NCI-H2227 (cell line): ENCODE data around the gene KMT2E.
"Not testable (repeated sequence)": the region's sequence is repeated elsewhere in the genome, so short reads cannot be mapped to it uniquely, and the experiment has no call there.

Experiments
- DNase-seq: peaks from one replicate; lab custom pipeline; 2025; ENCODE audit not compliant: unreplicated experiment; lab: John Stamatoyannopoulos, UW

KMT2E gene

DNA sequence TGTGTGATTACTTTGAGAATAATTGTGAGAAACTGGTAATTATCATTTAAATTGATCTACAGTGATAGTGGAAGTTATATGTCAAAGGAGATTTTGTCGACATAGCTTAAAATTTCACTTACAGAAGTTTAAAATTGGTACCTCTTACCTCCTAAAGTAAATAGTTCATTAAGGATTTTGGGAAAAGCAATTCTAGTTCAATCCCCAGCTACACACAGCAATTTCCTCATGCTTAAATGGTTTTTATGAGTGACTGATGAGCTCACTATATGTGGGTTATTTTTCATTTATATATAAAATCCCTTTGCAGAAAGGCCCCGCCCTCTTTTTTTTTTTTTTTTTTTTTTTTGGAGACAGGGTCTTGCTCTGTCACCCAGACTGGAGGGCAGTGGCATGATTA is 12.7 kb downstream of the KMT2E start:
- no peak for DNase-seq

GRCh38 chr7:105027176-105027853 is 13.3 kb downstream of the KMT2E start:
- no peak for DNase-seq

DNA sequence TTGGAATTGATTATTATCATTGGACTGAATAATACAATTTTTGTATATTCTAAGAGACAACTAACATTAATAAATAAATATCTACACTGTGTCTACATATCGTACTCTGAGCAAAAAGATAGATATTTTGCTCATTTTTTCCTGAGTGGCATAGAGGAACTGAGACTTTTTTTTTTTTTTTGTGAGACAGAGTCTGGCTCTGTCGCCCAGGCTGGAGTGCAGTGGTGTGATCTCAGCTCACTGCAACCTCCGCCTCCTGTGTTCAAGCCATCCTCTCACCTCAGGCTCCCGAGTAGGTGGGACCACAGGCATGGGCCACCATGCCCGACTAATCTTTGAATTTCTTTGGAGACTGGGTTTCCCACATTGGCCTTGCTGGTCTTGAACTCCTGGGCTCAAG is 14.0 kb downstream of the KMT2E start:
- no peak for DNase-seq

GRCh38 chr7:105028941-105029340 is 14.9 kb downstream of the KMT2E start:
- DNase-seq: not testable (repeated sequence)

- DNase-seq: no peak
These were observed 16.4 kb downstream of the KMT2E start for GRCh38 chr7:105030447-105030846.

GRCh38 chr7:105032553-105033214 is 18.7 kb downstream of the KMT2E start:
- DNase-seq: no peak

GRCh38 chr7:105035349-105035748 is 21.3 kb downstream of the KMT2E start:
- DNase-seq: no peak

DNA sequence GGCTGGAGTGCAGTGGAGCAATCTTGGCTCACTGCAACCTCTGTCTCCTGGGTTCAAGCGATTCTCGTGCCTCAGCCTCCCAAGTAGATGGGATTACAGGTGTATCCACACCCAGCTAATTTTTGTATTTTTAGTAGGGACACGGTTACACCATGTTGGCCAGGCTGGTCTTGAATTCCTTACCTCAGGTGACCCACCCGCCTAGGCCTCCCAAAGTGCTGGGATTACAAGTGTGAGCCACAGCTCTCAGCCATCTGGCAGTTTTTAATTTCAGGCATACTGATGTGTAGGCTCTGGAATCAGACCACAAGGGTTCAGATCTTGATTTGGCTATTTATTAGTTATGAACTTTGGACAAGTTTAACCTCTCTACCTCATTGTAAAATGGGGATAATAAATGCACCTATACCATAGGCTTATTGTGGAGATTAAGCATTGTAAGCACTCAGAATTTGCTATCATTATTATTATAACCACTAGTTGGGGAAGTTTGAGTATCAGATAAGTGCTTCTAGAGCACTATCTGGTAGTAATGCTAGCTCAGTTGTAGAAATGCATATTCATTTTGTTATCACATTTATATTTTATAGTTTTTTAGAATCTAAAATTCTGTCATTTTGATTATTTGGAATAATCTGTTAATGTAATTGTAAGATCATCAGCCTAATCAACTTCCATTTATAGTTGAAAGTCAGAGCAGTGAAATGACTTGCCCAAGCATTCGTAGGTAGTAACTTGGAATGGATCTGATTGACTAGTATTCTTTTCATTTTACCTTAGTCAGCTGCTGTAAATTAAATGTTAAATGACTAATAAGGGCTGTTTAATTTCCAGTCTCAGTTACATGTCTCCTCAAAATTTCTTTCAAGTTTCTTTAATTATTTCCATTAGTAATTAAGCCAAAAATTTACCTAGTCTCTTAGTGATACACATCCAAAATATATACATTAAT is 22.5 kb downstream of the KMT2E start:
- no peak for DNase-seq

DNA sequence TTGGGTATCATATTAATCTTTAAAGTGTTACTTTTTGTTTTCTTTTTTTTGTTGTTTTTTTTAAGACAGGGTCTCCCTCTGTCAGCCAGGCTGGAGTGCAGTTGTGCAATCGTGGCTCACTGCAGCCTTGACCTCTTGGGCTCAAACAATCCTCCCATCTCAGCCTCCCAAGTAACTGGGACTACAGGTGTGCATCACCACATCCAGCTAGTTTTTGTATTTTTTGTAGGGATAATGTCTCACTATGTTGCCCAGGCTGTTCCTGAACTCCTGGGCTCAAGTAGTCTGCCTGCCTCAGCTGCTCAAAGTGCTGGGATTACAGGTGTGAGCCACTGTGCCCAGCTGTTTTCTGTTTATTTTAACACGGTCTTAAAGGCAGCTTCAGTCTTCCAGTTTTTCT is 23.3 kb downstream of the KMT2E start:
- no peak for DNase-seq

DNA sequence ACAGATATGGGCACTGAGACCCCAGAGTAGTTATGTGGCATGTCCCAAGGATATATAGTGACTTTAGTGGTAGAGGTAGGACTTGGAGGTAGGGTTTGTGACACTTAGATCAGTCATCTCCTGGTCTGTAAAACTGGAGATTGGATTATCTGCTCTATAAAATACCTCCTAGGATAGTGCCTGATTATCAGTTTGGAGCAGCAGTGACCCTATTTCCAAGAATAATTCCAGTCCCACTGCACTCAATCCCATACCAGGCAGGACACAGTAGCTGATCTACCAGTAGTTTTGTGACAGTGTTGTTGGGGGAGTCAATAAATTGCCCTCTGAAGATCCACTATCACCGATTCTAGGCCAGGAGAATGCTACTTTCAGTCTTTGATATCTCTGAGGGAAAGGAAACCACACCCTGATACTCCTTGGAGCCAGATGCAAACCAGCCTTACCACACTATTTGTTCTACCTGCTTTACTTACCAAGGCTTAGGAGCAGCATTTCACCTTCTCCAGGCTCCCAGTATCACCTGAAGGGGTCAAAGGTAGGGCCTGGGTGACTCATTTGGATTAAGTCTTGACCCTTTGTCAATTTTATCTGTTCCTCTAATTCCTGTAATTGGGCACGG is 30.6 kb downstream of the KMT2E start:
- no peak for DNase-seq

GRCh38 chr7:105046414-105046813 is 32.4 kb downstream of the KMT2E start:
- DNase-seq: no peak

DNA sequence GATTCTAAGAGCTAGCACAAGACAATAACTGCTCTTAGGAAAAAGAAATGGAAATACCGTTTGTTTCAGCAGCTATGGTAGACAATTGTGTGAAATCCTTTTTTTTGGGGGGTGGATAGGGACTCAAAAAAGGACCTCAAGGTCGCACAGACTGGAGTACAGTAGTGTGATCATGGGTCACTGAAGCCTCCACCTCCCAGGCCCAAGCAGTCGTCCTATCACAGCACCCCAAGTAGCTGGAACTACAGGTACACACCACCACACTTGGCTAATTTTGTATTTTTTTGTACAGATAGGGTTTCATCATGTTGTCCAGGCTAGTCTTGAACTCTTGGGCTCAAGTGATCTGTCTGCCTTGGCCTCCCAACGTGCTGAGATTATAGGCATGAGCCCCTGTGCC is 33.9 kb downstream of the KMT2E start:
- DNase-seq: no peak

DNA sequence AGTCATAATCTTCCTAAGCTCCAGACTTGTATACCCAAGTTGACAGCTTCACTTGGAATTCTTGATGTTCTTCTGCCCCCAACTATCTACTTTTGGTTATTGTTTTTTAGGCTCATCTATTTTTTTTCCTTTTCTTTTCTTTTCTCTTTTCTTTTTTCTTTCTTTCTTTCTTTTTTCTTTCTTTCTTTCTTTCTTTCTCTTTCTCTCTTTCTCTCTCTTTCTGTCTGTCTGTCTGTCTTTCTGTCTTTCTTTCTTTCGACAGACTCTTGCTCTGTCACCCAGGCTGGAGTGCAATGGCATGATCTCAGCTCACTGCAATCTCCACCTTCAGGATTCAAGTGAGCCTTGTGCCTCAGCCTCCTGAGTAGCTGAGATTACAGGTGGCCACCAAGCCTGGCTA is 36.5 kb downstream of the KMT2E start:
- DNase-seq: no peak

DNA sequence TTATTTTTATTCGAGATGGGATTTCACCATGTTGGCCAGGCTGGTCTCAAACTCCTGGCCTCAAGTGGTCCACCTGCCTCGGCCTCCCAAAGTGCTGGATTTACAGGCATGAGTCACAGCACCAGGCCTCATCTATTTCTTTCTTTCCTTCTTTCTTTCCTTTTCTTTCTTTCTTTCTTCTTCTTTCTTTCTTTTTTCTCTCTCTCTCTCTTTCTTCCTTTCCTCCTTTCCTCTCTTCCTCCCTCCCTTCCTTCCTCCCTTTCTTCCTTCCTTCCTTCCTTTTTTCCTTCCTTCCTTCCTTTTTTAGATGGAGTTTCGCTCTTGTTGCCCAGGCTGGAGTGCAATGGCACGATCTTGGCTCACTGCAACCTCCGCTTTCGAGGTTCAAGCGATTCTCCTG is 36.9 kb downstream of the KMT2E start:
- not testable (repeated sequence) for DNase-seq

GRCh38 chr7:105055084-105055483 is 41.1 kb downstream of the KMT2E start:
- DNase-seq: no peak

DNA sequence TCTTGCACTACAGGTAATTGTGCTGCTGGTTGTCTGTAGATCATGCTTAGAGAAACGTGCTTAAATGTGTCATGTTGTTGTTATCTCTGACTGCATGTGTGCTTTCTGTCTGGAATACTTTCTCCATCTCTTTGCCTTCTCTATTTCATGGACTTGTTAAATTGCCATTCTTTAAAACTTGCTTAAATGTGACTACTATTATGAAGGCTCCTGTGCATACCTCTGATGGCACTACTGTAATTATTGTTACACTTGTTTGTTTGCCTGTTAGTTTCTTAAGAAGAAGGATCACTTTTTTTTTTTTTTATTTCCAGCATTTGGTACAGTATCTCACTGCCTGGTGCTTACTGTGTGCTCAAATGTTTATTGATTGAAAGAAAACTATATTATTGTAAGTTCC is 41.6 kb downstream of the KMT2E start:
- no peak for DNase-seq

DNA sequence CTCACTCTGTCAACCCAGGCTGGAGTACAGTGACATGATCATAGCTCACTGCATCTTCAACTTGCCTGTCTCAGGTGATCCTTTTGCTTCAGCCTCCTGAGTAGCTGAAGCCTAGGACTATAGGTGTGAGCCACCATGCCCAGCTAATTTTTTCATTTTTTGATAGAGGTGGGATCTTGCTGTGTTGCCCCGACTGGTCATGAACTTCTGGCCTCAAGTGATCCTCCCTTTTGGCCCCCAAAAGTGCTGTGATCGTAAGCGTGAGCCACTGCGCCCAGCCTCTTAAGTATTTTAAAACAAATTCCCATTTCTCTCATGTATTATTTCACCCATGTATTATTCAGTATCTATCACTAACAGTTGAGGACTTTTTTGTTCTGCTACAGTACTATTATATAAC is 43.5 kb downstream of the KMT2E start:
- no peak for DNase-seq

GRCh38 chr7:105060437-105060836 is 46.4 kb downstream of the KMT2E start:
- no peak for DNase-seq

GRCh38 chr7:105060923-105061322 is 46.9 kb downstream of the KMT2E start:
- no peak for DNase-seq

- DNase-seq: no peak
These were observed 51.1 kb downstream of the KMT2E start for GRCh38 chr7:105065104-105065503.

DNA sequence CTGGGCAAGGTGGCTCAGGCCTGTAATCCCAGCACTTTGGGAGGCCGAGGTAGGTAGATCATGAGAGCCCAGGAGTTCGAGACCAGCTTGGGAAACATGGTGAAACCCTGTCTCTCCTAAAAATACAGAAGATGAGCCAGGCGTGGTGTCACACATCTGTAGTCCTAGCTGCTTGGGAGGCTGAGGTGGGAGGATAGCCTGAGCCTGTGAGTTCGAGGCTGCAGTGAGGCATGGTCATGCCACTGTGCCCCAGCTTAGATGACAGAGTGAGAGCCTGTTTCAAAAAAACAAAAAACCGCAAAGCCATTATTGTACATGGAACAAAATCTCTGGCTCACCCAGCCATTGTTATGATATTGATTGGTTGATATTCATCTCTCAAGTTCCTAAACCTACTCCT is 53.7 kb downstream of the KMT2E start:
- DNase-seq: no peak
